Neural progenitor cell (in vitro differentiated cells): ENCODE results near the gene PSMC3.

ENCODE experiments used
- CTCF ChIP-seq: fragments of 200-600 bp; sonication (generic); IDR thresholded peaks from 2 replicates; pipeline ENCODE4 v1.5.1; 2017; ENCODE audit warnings: antibody characterized with exemption, mild to moderate bottlenecking
- EZH2 ChIP-seq: fragments of 200-600 bp; sonication (generic); IDR thresholded peaks from 2 replicates; pipeline ENCODE4 v1.6.1; 2017; ENCODE audit warnings: antibody characterized with exemption, mild to moderate bottlenecking, moderate library complexity

- no peak for TF ChIP-seq EZH2
- TF ChIP-seq CTCF = no peak
Observed at GRCh38 chr11:47395223-47396048, 30.8 kb downstream of the PSMC3 start.
